IMR-90 (cell line): Measurements from ENCODE around the gene CYP11A1. TPM values are rescaled to one million over a fixed set of nuclear protein-coding genes. Genes with fewer than 3 reads are reported as not detected.
A peak's percentile ranks its signal among the peaks of the same experiment; 100 is the strongest.

ENCODE experiments used
- ATAC-seq: fragments of 200-7000 bp; cut with Tn5 transposase; 2 replicates; pipeline ENCODE4 v1.9.1; 2020; ENCODE audit warnings: low read depth, mild to moderate bottlenecking, moderate library complexity
- BruUV-seq: library from RNA; stranded (reverse); fragments of 400-500 nt; replicated peaks from 2 replicates; lab custom pipeline; 2021; lab: Mats Ljungman, UMichigan
- CTCF ChIA-PET: fragments of 300-600 bp; formaldehyde crosslinking; extraction: SDS; loops from one replicate; lab custom pipeline; 2021; ENCODE audit warnings: antibody characterized with exemption; lab: Yijun Ruan, JAX
- POLR2A ChIA-PET: fragments of 300-600 bp; sonication (Branson Sonifier 250); formaldehyde crosslinking; loops from one replicate; lab custom pipeline; 2022; ENCODE audit warnings: antibody characterized with exemption; ENCODE audit not compliant: unreplicated experiment; lab: Charles Lee
- DNase-seq: peaks from one replicate; pipeline ENCODE4 v3.0.0; 2013
- H2AFZ ChIP-seq: replicated peaks from 2 replicates; pipeline ENCODE3; 2013; ENCODE audit warnings: low read length, mild to moderate bottlenecking; ENCODE audit not compliant: poor library complexity
- H2AK5ac ChIP-seq: 2 replicates; pipeline ENCODE4 v1.6.1; 2013; ENCODE audit warnings: low read depth, low read length, inconsistent platforms
- H2AK9ac ChIP-seq: replicated peaks from 2 replicates; pipeline ENCODE3; 2013; ENCODE audit warnings: mild to moderate bottlenecking, low read depth, low read length, moderate library complexity; ENCODE audit not compliant: poor library complexity
- H2BK120ac ChIP-seq: 2 replicates; pipeline ENCODE4 v1.6.1; 2013; ENCODE audit warnings: low read depth, low read length, inconsistent platforms
- H2BK15ac ChIP-seq: 3 replicates; pipeline ENCODE4 v1.6.1; 2013; ENCODE audit warnings: low read depth, low read length, inconsistent platforms
- H2BK20ac ChIP-seq: 2 replicates; pipeline ENCODE4 v1.6.1; 2013; ENCODE audit warnings: low read depth, mild to moderate bottlenecking, inconsistent platforms, low read length, moderate library complexity
- H2BK5ac ChIP-seq: 2 replicates; pipeline ENCODE4 v1.6.1; 2013; ENCODE audit warnings: mild to moderate bottlenecking, low read depth, low read length, inconsistent platforms; ENCODE audit not compliant: poor library complexity, severe bottlenecking
- H3K14ac ChIP-seq: replicated peaks from 2 replicates; pipeline ENCODE4 v1.6.1; 2013; ENCODE audit warnings: low read depth, low read length, inconsistent platforms
- H3K18ac ChIP-seq: 2 replicates; pipeline ENCODE4 v1.6.1; 2013; ENCODE audit warnings: low read depth, low read length, control low read depth
- H3K23ac ChIP-seq: 2 replicates; pipeline ENCODE4 v1.6.1; 2013; ENCODE audit warnings: low read depth, low read length, inconsistent platforms
- H3K27ac ChIP-seq: 2 replicates; pipeline ENCODE4 v1.5.1; 2013; ENCODE audit warnings: mild to moderate bottlenecking, control low read depth, low read length; ENCODE audit not compliant: insufficient read depth
- H3K27me3 ChIP-seq: 2 replicates; pipeline ENCODE4 v1.6.1; 2013; ENCODE audit warnings: low read length; ENCODE audit not compliant: control insufficient read depth, insufficient read depth
- H3K36me3 ChIP-seq: 2 replicates; pipeline ENCODE4 v1.6.1; 2013; ENCODE audit warnings: low read length, mixed read lengths; ENCODE audit not compliant: control insufficient read depth, insufficient read depth
- H3K4ac ChIP-seq: 2 replicates; pipeline ENCODE4 v1.6.1; 2013; ENCODE audit warnings: low read depth, low read length, inconsistent platforms
- H3K4me1 ChIP-seq: 2 replicates; pipeline ENCODE4 v1.6.1; 2013; ENCODE audit warnings: low read length, mixed read lengths; ENCODE audit not compliant: control insufficient read depth, insufficient read depth
- H3K4me2 ChIP-seq: 2 replicates; pipeline ENCODE4 v1.6.1; 2013; ENCODE audit warnings: low read depth, mild to moderate bottlenecking, control low read depth, low read length, moderate library complexity
- H3K4me3 ChIP-seq: 2 replicates; pipeline ENCODE4 v1.5.1; 2013; ENCODE audit warnings: low read depth, mild to moderate bottlenecking, control low read depth, low read length, moderate library complexity; ENCODE audit not compliant: insufficient read depth
- H3K56ac ChIP-seq: 2 replicates; pipeline ENCODE4 v1.6.1; 2013; ENCODE audit warnings: low read length, inconsistent platforms; ENCODE audit not compliant: insufficient read depth; ENCODE audit errors: extremely low read depth
- H3K79me1 ChIP-seq, 2 experiments: 2 replicates each; pipeline ENCODE4 v1.6.1; 2013; ENCODE audit warnings: low read length in 2 of 2, inconsistent platforms in 1 of 2, low read depth in 1 of 2
- H3K9ac ChIP-seq: 2 replicates; pipeline ENCODE4 v1.6.1; 2013; ENCODE audit warnings: low read depth, low read length, control low read depth
- H3K9me1 ChIP-seq: 2 replicates; pipeline ENCODE4 v1.6.1; 2013; ENCODE audit warnings: low read length, inconsistent platforms; ENCODE audit not compliant: insufficient read depth
- H3K9me3 ChIP-seq: 2 replicates; pipeline ENCODE4 v1.6.1; 2013; ENCODE audit warnings: low read length; ENCODE audit not compliant: control insufficient read depth, insufficient read depth
- H4K20me1 ChIP-seq: 2 replicates; pipeline ENCODE4 v1.6.1; 2013; ENCODE audit warnings: low read length, inconsistent platforms; ENCODE audit not compliant: insufficient read depth
- H4K5ac ChIP-seq: 2 replicates; pipeline ENCODE4 v1.6.1; 2013; ENCODE audit warnings: mild to moderate bottlenecking, low read depth, low read length, control low read depth
- H4K8ac ChIP-seq, 2 experiments: 2 replicates each; pipeline ENCODE4 v1.6.1; 2013; ENCODE audit warnings: low read depth in 2 of 2, low read length in 2 of 2, control low read depth in 1 of 2, inconsistent platforms in 1 of 2
- H4K91ac ChIP-seq: 2 replicates; pipeline ENCODE4 v1.6.1; 2013; ENCODE audit warnings: low read depth, low read length, inconsistent platforms; ENCODE audit not compliant: insufficient read depth
- CTCF ChIP-seq: conservative IDR thresholded peaks from 2 replicates; pipeline ENCODE4 v1.5.1; 2012; ENCODE audit warnings: mild to moderate bottlenecking, low read depth, low read length, improper control_type of control experiment
- MAZ ChIP-seq: IDR thresholded peaks from 2 replicates; pipeline ENCODE4 v1.6.1; 2012; ENCODE audit warnings: low read depth, mild to moderate bottlenecking, low read length, improper control_type of control experiment, moderate library complexity, borderline replicate concordance
- NFE2L2 ChIP-seq: fragments of 150-350 bp; IDR thresholded peaks from 2 replicates; pipeline ENCODE4 v1.6.1; 2016; ENCODE audit warnings: low read depth, mild to moderate bottlenecking, low read length
- RAD21 ChIP-seq: IDR thresholded peaks from 2 replicates; pipeline ENCODE4 v1.6.1; 2012; ENCODE audit warnings: low read length, improper control_type of control experiment
- SMC3 ChIP-seq: fragments of 150-350 bp; IDR thresholded peaks from 2 replicates; pipeline ENCODE4 v1.6.1; 2016; ENCODE audit warnings: low read depth, mild to moderate bottlenecking, antibody characterized with exemption, low read length, moderate library complexity
- USF2 ChIP-seq: fragments of 150-350 bp; IDR thresholded peaks from 2 replicates; pipeline ENCODE4 v1.6.1; 2017; ENCODE audit warnings: mild to moderate bottlenecking, antibody characterized with exemption, low read length, low read depth
- WGBS, 2 experiments: methylation state at CpG; one replicate each; pipeline versions ENCODE4 v1.1.5 to v1.1.7; 2013; ENCODE audit warnings: missing lambda C conversion rate in 2 of 2; ENCODE audit not compliant: insufficient read length in 1 of 2; ENCODE audit errors: extremely low coverage in 2 of 2; 5-methylcytosine and 5-hydroxymethylcytosine counted together
- dilution Hi-C: fragments of 300-500 bp; cut with HindIII; formaldehyde crosslinking; loops from one replicate; pipeline ENCODE4 v1.14.3; 2018; ENCODE audit warnings: low sequenced_read_pairs; ENCODE audit not compliant: unreplicated experiment
- in situ Hi-C: fragments of 300-500 bp; cut with MboI; formaldehyde crosslinking; loops from 3 replicates; pipeline ENCODE4 v1.14.3; 2019; ENCODE audit warnings: low sequenced_read_pairs, inconsistent platforms, mixed read lengths
- intact Hi-C: fragments of 100-400 bp; cut with micrococcal nuclease; formaldehyde crosslinking; loops from 2 replicates; pipeline ENCODE4 v1.10.0; 2022
- polyA plus RNA-seq, 3 experiments: library from polyadenylated mRNA; depleted of rRNA; stranded (reverse); fragments of >200 nt; gene quantifications; 2 replicates each; pipeline ENCODE4 v1.2.3, GENCODE V29; 2012; ENCODE audit warnings: low replicate concordance in 1 of 3
- total RNA-seq: library from RNA; depleted of rRNA; stranded (reverse); fragments of >200 nt; gene quantifications from 2 replicates; pipeline ENCODE4 v1.2.3, GENCODE V29; 2012

Gene CYP11A1
- total and polyA plus RNA-seq, 2 of the 4 experiments (the other 2 are of a cell fraction) = 0.18 to 0.50 TPM

DNA sequence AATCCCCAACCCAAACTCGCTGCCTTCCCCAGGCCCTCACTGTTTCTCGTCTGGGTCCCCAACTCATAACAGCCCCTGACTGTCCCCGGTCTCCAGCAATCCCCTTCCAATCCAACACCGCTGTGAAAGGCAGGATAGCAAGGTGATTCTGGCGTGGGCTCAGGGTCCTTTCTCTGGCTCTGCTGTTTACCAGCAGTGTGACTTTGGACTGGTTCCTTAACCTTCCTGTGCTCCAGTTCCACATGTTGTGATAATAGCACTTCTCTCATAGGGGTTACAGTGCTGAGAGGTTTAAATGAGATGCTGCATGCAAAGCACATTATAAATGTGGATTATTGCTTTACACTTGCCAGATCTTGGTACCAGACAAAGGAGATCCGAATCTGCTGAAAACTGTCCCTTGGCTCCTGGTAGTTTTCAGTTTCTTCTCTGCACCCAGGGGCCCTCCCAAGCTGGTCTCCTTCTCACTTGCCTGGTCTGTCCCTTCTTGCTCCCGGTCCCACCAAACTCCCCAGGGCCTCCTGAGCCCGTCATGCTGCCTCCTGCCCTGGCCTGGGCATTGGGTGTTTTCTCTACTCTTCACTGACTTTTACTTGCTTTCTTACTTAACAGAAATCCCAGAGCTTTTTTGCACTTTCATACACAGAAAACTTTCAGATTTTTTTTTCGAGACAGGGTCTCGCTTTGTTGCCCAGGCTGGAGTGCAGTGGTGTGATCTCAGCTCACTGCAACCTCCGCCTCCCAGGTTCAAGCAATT, 26.8 kb upstream of the CYP11A1 start (continued):
- TF ChIP-seq NFE2L2 = no peak
- no peak for TF ChIP-seq RAD21

DNA sequence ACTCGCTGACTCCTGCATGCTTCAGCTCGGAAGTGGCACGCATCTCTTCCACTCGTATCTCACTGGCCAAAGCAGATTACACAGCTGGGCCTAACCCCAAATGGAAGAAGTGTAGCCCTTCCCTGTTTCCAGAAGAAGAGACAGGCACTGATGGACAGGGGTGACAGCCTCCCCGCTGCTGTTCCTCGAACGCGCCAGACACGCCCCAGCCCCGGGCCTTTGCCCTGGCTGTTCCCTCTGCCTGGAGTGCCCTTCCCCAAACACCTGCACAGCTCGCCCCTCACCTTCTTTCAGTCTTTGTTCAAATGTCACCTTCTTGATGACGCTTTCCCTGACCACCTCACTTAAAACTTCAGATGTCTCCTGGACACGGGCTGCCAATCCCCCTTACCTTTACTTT, 26.0 kb upstream of the CYP11A1 start:
- Histone ChIP-seq H3K27ac (no peak overlapping the region), H3K4me2 (no peak overlapping the region), H2BK5ac (peak overlapping the region; percentile 23), H2BK20ac (peak overlapping the region; percentile 66; the same call in 1 of the 2 replicates), H3K36me3 (no peaks in the 10 kb centered on the region), H3K9me1 (peaks cover 37% of the 10 kb centered on the region), H3K4ac (peak overlapping the region; percentile 92), H4K8ac (no peak overlapping the region), H3K27me3 (no peaks in the 10 kb centered on the region), H3K4me1 (peaks cover 33% of the 10 kb centered on the region), H4K20me1 (no peaks in the 10 kb centered on the region), H2BK120ac (peak overlapping the region; percentile 93), H3K79me1 (peaks cover 0 to 19% of the 10 kb centered on the region in 2 experiments; a peak in 3 of 4 replicates), H3K9me3 (no peaks in the 10 kb centered on the region), H2BK15ac (peak overlapping the region; percentile 95; the same call in 2 of the 3 replicates), H4K5ac (no peak overlapping the region), H3K14ac (peak overlapping the region; percentile 66), H2AK5ac (peak overlapping the region; percentile 97), H4K91ac (0 out of 2 replicates have a peak overlapping the region, but pooled peaks have one; percentile 34), H3K9ac (no peak overlapping the region), H3K18ac (no peak overlapping the region), H3K23ac (no peak overlapping the region), H3K4me3 (no peak overlapping the region), H2AK9ac (peak overlapping the region; percentile 74), H3K56ac (no peak overlapping the region), H2AFZ (peak overlapping the region; percentile 36)
- ChIA-PET POLR2A (no interaction called here), CTCF (interaction anchor here (2.8 kb wide), 1 partner anchor 11 kb away, joined by 11 read pairs; no protein-coding TSS in a partner anchor)
- in situ Hi-C loops = no loop called here
- BruUV-seq = no TSS peak
- ATAC-seq (no peak), DNase-seq (no peak)
- no peak for TF ChIP-seq NFE2L2
- no peak for TF ChIP-seq SMC3
- no peak for TF ChIP-seq USF2
- TF ChIP-seq CTCF = no peak
- no peak for TF ChIP-seq MAZ
- 100% methylated on average over 5 of the region's 13 CpGs; no CpG with 5 or more reads in 1 of the 2 experiments for WGBS, 2 experiments
- dilution Hi-C loops = no loop called here
- intact Hi-C loops = no loop called here
